DOHH2 (cell line): ENCODE measurements around the gene C3orf18.

Experiments used
- EZH2phosphoT487 ChIP-seq: fragments of 200-600 bp; sonication (generic); IDR thresholded peaks from 2 replicates; pipeline ENCODE4 v1.6.1; 2017; ENCODE audit warnings: borderline replicate concordance, mild to moderate bottlenecking, antibody characterized with exemption, low read length, moderate library complexity, mixed read lengths
- TF ChIP-seq, protein P1 (sequence below): fragments of 200-600 bp; sonication (generic); IDR thresholded peaks from one replicate; pipeline ENCODE4 v1.5.1; 2014; ENCODE audit warnings: antibody characterized with exemption, mild to moderate bottlenecking, low read depth, low read length; ENCODE audit not compliant: poor library complexity, severe bottlenecking

DNA sequence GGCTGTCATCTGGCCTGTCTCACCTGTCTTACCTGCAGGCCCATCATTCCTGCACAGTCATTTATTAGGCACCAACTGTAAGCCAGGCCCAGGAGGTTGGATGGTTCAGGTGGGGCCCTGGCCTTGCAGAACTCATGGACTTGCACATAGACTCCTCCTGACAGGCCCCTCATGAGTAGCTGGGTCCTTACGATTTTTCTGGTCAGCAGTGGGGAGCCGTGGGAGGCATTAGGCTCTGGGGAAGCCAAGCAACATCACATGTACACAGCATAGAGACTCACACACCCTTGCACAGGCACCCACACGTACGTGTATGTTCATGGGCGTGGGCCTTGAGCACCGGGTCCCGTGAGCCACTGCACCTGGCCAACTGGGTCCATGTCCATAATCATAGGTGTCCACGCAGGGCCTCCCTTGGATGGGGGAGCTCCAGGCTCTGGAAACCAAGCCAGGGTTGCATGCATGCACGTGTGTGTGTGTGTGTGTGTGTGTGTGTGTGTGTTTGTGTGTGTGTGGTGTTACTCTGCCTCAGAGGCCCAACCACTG is 23.7 kb upstream of the C3orf18 start:
- TF ChIP-seq, protein P1, sequence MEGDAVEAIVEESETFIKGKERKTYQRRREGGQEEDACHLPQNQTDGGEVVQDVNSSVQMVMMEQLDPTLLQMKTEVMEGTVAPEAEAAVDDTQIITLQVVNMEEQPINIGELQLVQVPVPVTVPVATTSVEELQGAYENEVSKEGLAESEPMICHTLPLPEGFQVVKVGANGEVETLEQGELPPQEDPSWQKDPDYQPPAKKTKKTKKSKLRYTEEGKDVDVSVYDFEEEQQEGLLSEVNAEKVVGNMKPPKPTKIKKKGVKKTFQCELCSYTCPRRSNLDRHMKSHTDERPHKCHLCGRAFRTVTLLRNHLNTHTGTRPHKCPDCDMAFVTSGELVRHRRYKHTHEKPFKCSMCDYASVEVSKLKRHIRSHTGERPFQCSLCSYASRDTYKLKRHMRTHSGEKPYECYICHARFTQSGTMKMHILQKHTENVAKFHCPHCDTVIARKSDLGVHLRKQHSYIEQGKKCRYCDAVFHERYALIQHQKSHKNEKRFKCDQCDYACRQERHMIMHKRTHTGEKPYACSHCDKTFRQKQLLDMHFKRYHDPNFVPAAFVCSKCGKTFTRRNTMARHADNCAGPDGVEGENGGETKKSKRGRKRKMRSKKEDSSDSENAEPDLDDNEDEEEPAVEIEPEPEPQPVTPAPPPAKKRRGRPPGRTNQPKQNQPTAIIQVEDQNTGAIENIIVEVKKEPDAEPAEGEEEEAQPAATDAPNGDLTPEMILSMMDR: peak; percentile 5
- TF ChIP-seq EZH2phosphoT487: no peak
